HFF-Myc (cell line): Measurements from ENCODE around the gene CHMP4A.

Experiments
- DNase-seq: peaks from one replicate; pipeline ENCODE4 v3.0.0-alpha.2; 2011; ENCODE audit warnings: low read depth; ENCODE audit errors: extremely low read depth
- H3K4me3 ChIP-seq: replicated peaks from 2 replicates; pipeline ENCODE4 v1.5.1; 2011; ENCODE audit warnings: low read depth, mild to moderate bottlenecking, control low read depth, low read length
- TF ChIP-seq, protein P1 (sequence below): IDR thresholded peaks from 2 replicates; pipeline ENCODE4 v1.5.1; 2012; ENCODE audit warnings: mild to moderate bottlenecking, low read depth, low read length, control low read depth; ENCODE audit errors: missing control alignments

The CHMP4A gene

DNA sequence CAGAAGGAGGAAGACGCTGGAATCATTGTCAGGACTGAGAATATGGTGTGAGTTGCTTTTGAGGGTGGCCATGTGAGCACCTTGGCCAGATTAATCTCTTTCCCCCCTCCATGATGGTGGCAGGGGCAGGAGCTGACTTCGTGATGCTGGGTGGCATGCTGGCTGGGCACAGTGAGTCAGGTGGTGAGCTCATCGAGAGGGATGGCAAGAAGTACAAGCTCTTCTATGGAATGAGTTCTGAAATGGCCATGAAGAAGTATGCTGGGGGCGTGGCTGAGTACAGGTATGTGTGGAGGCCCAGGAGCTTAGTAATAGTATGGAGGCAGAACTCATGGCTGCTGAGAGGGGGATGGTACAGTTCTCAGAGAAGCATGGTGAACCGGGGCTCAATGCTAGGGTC is 24.8 kb upstream of the CHMP4A start:
- TF ChIP-seq, protein P1, sequence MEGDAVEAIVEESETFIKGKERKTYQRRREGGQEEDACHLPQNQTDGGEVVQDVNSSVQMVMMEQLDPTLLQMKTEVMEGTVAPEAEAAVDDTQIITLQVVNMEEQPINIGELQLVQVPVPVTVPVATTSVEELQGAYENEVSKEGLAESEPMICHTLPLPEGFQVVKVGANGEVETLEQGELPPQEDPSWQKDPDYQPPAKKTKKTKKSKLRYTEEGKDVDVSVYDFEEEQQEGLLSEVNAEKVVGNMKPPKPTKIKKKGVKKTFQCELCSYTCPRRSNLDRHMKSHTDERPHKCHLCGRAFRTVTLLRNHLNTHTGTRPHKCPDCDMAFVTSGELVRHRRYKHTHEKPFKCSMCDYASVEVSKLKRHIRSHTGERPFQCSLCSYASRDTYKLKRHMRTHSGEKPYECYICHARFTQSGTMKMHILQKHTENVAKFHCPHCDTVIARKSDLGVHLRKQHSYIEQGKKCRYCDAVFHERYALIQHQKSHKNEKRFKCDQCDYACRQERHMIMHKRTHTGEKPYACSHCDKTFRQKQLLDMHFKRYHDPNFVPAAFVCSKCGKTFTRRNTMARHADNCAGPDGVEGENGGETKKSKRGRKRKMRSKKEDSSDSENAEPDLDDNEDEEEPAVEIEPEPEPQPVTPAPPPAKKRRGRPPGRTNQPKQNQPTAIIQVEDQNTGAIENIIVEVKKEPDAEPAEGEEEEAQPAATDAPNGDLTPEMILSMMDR: no peak

DNA sequence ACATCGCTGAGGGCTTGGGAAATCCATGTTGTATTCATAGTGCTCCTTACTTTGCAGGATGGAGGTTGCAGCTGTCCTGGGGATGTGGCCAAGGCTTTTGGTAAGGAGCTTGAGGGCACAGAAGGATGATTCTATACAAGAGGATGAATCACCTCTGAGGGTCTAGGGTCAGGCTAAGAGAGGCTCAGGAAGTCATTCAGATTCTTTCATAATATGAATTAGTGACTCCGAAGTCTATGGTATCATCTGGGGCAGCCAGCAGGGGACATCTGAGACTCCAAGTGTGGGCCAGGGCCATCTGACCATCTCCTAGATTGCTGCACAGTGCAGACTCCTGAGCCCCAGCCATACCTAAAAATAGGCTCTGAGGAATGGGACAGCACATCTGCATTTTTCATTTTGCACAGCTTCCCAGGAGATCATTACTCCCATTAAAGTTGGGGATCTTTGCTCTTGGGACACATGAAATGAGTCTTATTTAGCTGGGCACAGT is 24.2 kb upstream of the CHMP4A start:
- TF ChIP-seq, protein P1: no peak
- no peak overlapping the region for H3K4me3 ChIP-seq
- no peak for DNase-seq

More for the DNA sequence above, 24.8 kb upstream of the CHMP4A start:
- H3K4me3 ChIP-seq: no peak overlapping the region
- no peak for DNase-seq

DNA sequence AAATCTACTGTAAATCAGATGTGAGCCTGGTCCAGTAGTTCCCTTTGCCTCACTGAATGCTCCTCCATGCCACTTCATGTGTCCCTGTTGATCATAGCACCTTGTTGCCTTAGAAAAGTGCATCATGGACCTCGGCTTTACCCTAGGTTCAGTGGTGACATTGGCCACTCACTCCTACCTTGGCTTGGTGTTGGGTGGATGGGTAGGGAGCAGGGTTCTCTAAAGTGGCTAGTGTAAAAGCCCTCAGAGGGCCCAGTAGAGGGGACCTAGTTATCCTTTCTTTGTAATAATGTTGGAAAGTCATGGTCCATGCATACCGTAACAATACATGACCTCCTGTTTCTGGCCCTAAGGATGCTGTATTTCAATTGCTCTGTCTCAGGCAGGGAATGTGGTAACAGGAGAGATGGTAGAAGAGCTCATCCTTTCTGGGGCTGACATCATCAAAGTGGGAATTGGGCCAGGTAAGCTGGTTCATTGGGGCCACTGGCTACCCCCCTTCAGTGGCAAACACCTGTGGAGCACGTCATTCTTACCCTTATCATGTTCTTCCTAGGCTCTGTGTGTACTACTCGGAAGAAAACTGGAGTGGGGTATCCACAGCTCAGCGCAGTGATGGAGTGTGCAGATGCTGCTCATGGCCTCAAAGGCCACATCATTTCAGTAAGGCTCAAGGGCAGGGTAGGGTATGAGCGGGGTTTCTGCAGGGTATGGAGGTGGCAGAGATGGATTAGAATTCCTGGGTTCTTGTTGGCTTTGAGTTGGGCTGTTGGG is 23.6 kb upstream of the CHMP4A start:
- TF ChIP-seq, protein P1: no peak
- no peak overlapping the region for H3K4me3 ChIP-seq
- DNase-seq: no peak

DNA sequence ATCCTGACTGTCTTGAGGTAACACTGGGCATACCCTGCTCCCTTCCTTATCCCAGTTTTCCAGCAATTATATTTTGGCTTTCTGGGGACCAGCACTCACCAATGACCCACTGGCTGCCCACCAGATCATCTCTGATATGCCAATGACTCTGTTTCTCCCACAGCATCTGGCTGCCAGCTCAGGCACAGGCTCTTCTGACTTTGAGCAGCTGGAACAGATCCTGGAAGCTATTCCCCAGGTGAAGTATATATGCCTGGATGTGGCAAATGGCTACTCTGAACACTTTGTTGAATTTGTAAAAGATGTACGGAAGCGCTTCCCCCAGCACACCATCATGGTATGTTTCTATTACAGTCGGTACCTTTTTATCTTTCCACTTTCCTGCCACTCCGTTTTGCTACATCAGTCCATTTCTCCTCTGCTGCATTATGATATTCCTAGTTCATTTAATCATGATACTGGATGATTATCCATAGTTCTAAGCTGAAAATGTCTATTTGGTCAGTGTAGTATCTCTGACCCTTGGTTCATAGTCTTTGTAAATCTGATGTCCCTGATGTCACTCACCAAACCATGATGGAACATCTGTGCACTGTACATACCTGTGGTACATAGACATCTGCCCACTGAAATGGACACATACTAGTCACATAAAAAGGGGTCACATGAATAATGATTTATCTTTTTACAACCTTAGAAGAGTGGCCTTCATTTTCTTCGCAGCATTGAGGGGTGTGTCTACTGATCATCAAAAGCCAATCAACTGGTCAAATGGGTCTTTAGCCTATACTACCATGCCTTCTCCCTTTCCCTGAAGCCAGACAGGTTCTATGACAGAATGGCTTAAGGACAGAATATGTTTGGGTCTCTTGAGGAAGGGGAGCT is 22.8 kb upstream of the CHMP4A start:
- TF ChIP-seq, protein P1: no peak
- no peak for DNase-seq
- no peak overlapping the region for H3K4me3 ChIP-seq

DNA sequence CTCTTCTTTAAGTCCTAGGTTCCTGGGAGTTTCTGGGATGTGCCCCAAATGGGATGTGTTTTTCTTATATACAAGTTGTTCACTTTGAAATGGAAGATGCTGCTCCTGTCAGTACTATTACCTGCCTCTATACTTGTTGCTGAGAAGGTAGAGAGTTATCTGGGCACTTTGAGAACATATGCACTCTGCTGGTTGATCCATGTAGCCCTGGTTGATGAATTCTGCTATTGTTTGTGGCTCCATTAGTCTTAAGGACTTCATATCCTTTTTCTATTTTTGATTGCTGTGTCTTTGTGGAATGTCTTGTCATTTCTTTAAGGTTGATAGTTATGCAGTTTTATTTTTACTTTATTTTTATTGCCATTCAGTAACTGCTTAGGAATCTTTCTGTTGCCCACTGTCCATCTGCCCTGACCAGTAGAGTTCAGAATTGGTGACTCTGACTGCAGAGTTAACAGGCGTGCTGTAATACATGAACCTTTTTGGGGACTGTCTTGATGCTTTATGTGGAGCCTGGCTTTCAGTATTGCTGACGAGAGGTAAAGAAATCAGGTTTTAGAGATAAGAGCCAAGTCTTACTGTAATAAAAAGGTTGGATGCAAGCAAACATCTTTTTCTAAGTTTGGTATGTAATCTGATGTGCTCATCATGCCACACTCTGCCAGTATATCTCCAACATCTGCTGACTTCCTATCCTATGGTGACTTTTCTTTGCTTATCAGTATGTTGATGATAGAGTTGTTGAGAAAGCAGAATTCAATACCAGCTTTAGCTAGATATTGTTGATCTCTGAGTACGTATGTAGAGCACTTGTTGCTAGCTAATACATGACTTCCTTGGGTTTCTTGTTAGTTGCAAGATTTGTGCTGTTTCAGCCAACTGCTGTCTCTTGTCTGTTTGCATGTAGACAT is 21.1 kb upstream of the CHMP4A start:
- peak overlapping the region; percentile 92 for H3K4me3 ChIP-seq
- no peak for DNase-seq
- TF ChIP-seq, protein P1: no peak

DNA sequence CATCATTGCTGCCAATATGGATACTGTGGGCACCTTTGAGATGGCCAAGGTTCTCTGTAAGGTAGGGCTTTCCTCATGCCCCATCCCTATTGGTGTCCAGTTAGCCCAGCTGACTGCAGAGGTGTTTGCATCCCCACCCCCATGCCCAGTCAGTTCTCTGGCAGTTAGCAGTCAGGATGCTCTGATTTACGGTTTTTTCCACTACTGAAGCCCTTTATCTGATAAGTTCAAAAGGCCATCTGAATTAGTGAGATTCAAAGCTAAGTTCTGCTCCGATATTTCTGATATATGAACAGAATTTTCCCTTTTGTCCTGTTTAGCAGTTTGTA is 20.2 kb upstream of the CHMP4A start:
- TF ChIP-seq, protein P1: no peak
- no peak for DNase-seq
- H3K4me3 ChIP-seq: peak overlapping the region; percentile 92
